Trophoblast cell (in vitro differentiated cells and primary cell): ENCODE data around the gene ANO6. TPM values are rescaled to one million over a fixed set of nuclear protein-coding genes. Genes with fewer than 3 reads are reported as not detected.
"Not testable (repeated sequence)": the region's sequence is repeated elsewhere in the genome, so short reads cannot be mapped to it uniquely, and the experiment has no call there.

ENCODE experiments used
- DNase-seq, 2 donors: peaks; one replicate each; pipeline ENCODE4 v3.0.0-alpha.2; 2016
- H2AFZ ChIP-seq: 2 replicates; pipeline ENCODE4 v1.6.1; 2013; ENCODE audit warnings: low read length, moderate library complexity, mild to moderate bottlenecking; ENCODE audit not compliant: insufficient read depth, poor library complexity
- H2AK5ac ChIP-seq: 2 replicates; pipeline ENCODE4 v1.6.1; 2013; ENCODE audit warnings: mild to moderate bottlenecking, low read length
- H2BK120ac ChIP-seq: 2 replicates; pipeline ENCODE4 v1.6.1; 2013; ENCODE audit warnings: low read length, mild to moderate bottlenecking, moderate library complexity; ENCODE audit not compliant: insufficient read depth, poor library complexity
- H2BK12ac ChIP-seq: 2 replicates; pipeline ENCODE4 v1.6.1; 2013; ENCODE audit warnings: mild to moderate bottlenecking, low read length, moderate library complexity
- H2BK5ac ChIP-seq: 2 replicates; pipeline ENCODE4 v1.6.1; 2013; ENCODE audit warnings: low read length, low read depth, moderate library complexity, mild to moderate bottlenecking; ENCODE audit not compliant: poor library complexity
- H3K14ac ChIP-seq: 2 replicates; pipeline ENCODE4 v1.6.1; 2013; ENCODE audit warnings: mild to moderate bottlenecking, low read length
- H3K18ac ChIP-seq: 2 replicates; pipeline ENCODE4 v1.6.1; 2013; ENCODE audit warnings: mild to moderate bottlenecking, low read length
- H3K23ac ChIP-seq: 2 replicates; pipeline ENCODE4 v1.6.1; 2013; ENCODE audit warnings: low read length
- H3K27ac ChIP-seq: 2 replicates; pipeline ENCODE4 v1.5.1; 2013; ENCODE audit warnings: low read depth, mild to moderate bottlenecking, inconsistent platforms, low read length, moderate library complexity
- H3K27me3 ChIP-seq: 2 replicates; pipeline ENCODE4 v1.6.1; 2013; ENCODE audit warnings: inconsistent platforms, mild to moderate bottlenecking, low read length, moderate library complexity; ENCODE audit not compliant: insufficient read depth
- H3K36me3 ChIP-seq, 2 experiments: 1 replicate in 1 of 2; 2 replicates in 1 of 2; pipeline ENCODE4 v1.6.1; 2013; ENCODE audit warnings: low read length in 2 of 2, mild to moderate bottlenecking in 2 of 2, moderate library complexity in 1 of 2; ENCODE audit not compliant: insufficient read depth in 2 of 2, control insufficient read depth in 1 of 2
- H3K4ac ChIP-seq: 2 replicates; pipeline ENCODE4 v1.6.1; 2013; ENCODE audit warnings: low read depth, mild to moderate bottlenecking, low read length, moderate library complexity
- H3K4me1 ChIP-seq, 2 experiments: 1 replicate in 1 of 2; 2 replicates in 1 of 2; pipeline ENCODE4 v1.6.1; 2013; ENCODE audit warnings: low read length in 2 of 2, mild to moderate bottlenecking in 2 of 2, moderate library complexity in 1 of 2; ENCODE audit not compliant: insufficient read depth in 2 of 2, control insufficient read depth in 1 of 2
- H3K4me2 ChIP-seq: 2 replicates; pipeline ENCODE4 v1.6.1; 2013; ENCODE audit warnings: inconsistent platforms, mild to moderate bottlenecking, low read length, moderate library complexity
- H3K4me3 ChIP-seq: 2 replicates; pipeline ENCODE4 v1.5.1; 2013; ENCODE audit warnings: mild to moderate bottlenecking, low read depth, low read length, inconsistent platforms
- H3K79me1 ChIP-seq: one replicate; pipeline ENCODE4 v1.6.1; 2013; ENCODE audit warnings: low read length
- H3K79me2 ChIP-seq: 2 replicates; pipeline ENCODE4 v1.6.1; 2013; ENCODE audit warnings: low read length, mild to moderate bottlenecking; ENCODE audit not compliant: control insufficient read depth, insufficient read depth, poor library complexity
- H3K9ac ChIP-seq: 2 replicates; pipeline ENCODE4 v1.6.1; 2013; ENCODE audit warnings: mild to moderate bottlenecking, low read length
- H3K9me3 ChIP-seq: 2 replicates; pipeline ENCODE4 v1.6.1; 2013; ENCODE audit warnings: low read depth, mild to moderate bottlenecking, control low read depth, inconsistent platforms, low read length; ENCODE audit not compliant: insufficient read depth
- H4K12ac ChIP-seq: 2 replicates; pipeline ENCODE4 v1.6.1; 2013; ENCODE audit warnings: low read depth, mild to moderate bottlenecking, low read length, moderate library complexity
- H4K8ac ChIP-seq: 2 replicates; pipeline ENCODE4 v1.6.1; 2013; ENCODE audit warnings: low read depth, mild to moderate bottlenecking, low read length, moderate library complexity
- H4K91ac ChIP-seq: one replicate; pipeline ENCODE4 v1.6.1; 2013; ENCODE audit warnings: low read depth, mild to moderate bottlenecking, low read length, moderate library complexity
- WGBS: extraction: QIAGEN DNeasy Blood & Tissue Kit; methylation state at CpG from one replicate; pipeline ENCODE4 v1.1.7; 2013; ENCODE audit warnings: missing lambda C conversion rate; ENCODE audit not compliant: insufficient read length, insufficient coverage; ENCODE audit errors: extremely low coverage; 5-methylcytosine and 5-hydroxymethylcytosine counted together
- polyA plus RNA-seq: library from polyadenylated mRNA; stranded (reverse); fragments of 200-250 nt; gene quantifications from 2 replicates; pipeline ENCODE4 v1.2.3, GENCODE V29; 2013

ANO6 gene
- polyA plus RNA-seq: 83.5 and 86.6 TPM in 2 replicates

GRCh38 chr12:45215419-45216229 lies at the start of gene ANO6:
Gene ANO6 (plus strand): TSS chr12:45216095. CDS start chr12:45216322, 227 bp downstream.
- peak within 1 kb of the TSS; percentile 99 for H3K27ac ChIP-seq
- peaks cover 20% of the 10 kb centered on the region for H3K79me1 ChIP-seq

GRCh38 chr12:45168976-45169375 lies 46.9 kb upstream of the ANO6 start:
- no peak overlapping the region for H3K4ac ChIP-seq
- no CpG with 5 or more reads among the region's 2 CpGs for WGBS

More at GRCh38 chr12:45215419-45216229, at the start of gene ANO6:
- H3K4me2 ChIP-seq: peak within 1 kb of the TSS; percentile 51
- peaks cover 0 to 2% of the 10 kb centered on the region in 2 experiments for H3K36me3 ChIP-seq
- peak within 1 kb of the TSS; percentile 91 for H3K14ac ChIP-seq
- peak within 1 kb of the TSS; percentile 51 for H2BK12ac ChIP-seq
- peak within 1 kb of the TSS; percentile 87 for H4K91ac ChIP-seq
- H2AK5ac ChIP-seq: peak within 1 kb of the TSS; percentile 26
- H4K8ac ChIP-seq: peak within 1 kb of the TSS; percentile 95
- no peaks in the 10 kb centered on the region for H3K9me3 ChIP-seq
- peak within 1 kb of the TSS; percentile 91 for H3K4me3 ChIP-seq
- H2BK120ac ChIP-seq: peak within 1 kb of the TSS; percentile 96
- H2AFZ ChIP-seq: peak within 1 kb of the TSS; percentile 81
- peak within 1 kb of the TSS; percentile 92 for H3K18ac ChIP-seq
- WGBS: no CpG with 5 or more reads among the region's 62 CpGs
- H3K4me1 ChIP-seq: peaks cover 0 to 8% of the 10 kb centered on the region in 2 experiments
- H3K4ac ChIP-seq: peak within 1 kb of the TSS; percentile 93
- H3K27me3 ChIP-seq: no peaks in the 10 kb centered on the region
- no peak within 1 kb of the TSS for H3K23ac ChIP-seq
- H4K12ac ChIP-seq: peak within 1 kb of the TSS; percentile 72
- H3K9ac ChIP-seq: peak within 1 kb of the TSS; percentile 97
- H2BK5ac ChIP-seq: peak within 1 kb of the TSS; percentile 85
- DNase-seq: peak; percentile 88 to 93
- H3K79me2 ChIP-seq: peaks cover 26% of the 10 kb centered on the region

GRCh38 chr12:45170456-45171042 lies 45.3 kb upstream of the ANO6 start:
- Histone ChIP-seq H4K8ac (no peak overlapping the region), H3K79me1 (no peaks in the 10 kb centered on the region), H3K79me2 (no peaks in the 10 kb centered on the region), H3K4me1 (no peaks in the 10 kb centered on the region), H2AK5ac (no peak overlapping the region), H2BK120ac (no peak overlapping the region), H3K4ac (no peak overlapping the region), H4K12ac (no peak overlapping the region), H2AFZ (no peak overlapping the region), H3K27ac (no peak overlapping the region), H3K14ac (no peak overlapping the region), H3K9ac (no peak overlapping the region), H3K27me3 (no peaks in the 10 kb centered on the region), H3K4me2 (no peak overlapping the region), H3K23ac (no peak overlapping the region), H3K18ac (no peak overlapping the region), H3K4me3 (no peak overlapping the region), H3K9me3 (no peaks in the 10 kb centered on the region), H3K36me3 (peaks cover 0 to 2% of the 10 kb centered on the region in 2 experiments), H2BK5ac (no peak overlapping the region), H2BK12ac (no peak overlapping the region), H4K91ac (no peak overlapping the region)
- WGBS: no CpG with 5 or more reads among the region's 3 CpGs
- DNase-seq: peak; percentile 61 to 88

More at GRCh38 chr12:45168976-45169375, 46.9 kb upstream of the ANO6 start:
- H2AK5ac ChIP-seq: no peak overlapping the region
- H2BK120ac ChIP-seq: no peak overlapping the region
- no peaks in the 10 kb centered on the region for H3K9me3 ChIP-seq
- H3K27ac ChIP-seq: no peak overlapping the region
- H3K27me3 ChIP-seq: no peaks in the 10 kb centered on the region
- H3K18ac ChIP-seq: no peak overlapping the region
- no peaks in the 10 kb centered on the region for H3K36me3 ChIP-seq
- H4K12ac ChIP-seq: no peak overlapping the region
- no peak for DNase-seq
- H4K8ac ChIP-seq: no peak overlapping the region
- no peaks in the 10 kb centered on the region for H3K79me1 ChIP-seq
- H2BK12ac ChIP-seq: no peak overlapping the region
- no peak overlapping the region for H2AFZ ChIP-seq
- no peaks in the 10 kb centered on the region for H3K4me1 ChIP-seq
- no peaks in the 10 kb centered on the region for H3K79me2 ChIP-seq
- H3K14ac ChIP-seq: no peak overlapping the region
- H4K91ac ChIP-seq: no peak overlapping the region
- no peak overlapping the region for H3K9ac ChIP-seq
- no peak overlapping the region for H3K23ac ChIP-seq
- no peak overlapping the region for H2BK5ac ChIP-seq
- no peak overlapping the region for H3K4me2 ChIP-seq
- H3K4me3 ChIP-seq: no peak overlapping the region

- H3K9ac ChIP-seq, H3K79me2 ChIP-seq, H2BK5ac ChIP-seq, H3K79me1 ChIP-seq, H3K9me3 ChIP-seq, H2AK5ac ChIP-seq, H4K8ac ChIP-seq, H3K18ac ChIP-seq, H4K12ac ChIP-seq, H3K4me3 ChIP-seq, H3K27me3 ChIP-seq, H3K27ac ChIP-seq, H3K14ac ChIP-seq, H3K4me2 ChIP-seq, H2BK12ac ChIP-seq, H3K4ac ChIP-seq, H3K4me1 ChIP-seq, H3K36me3 ChIP-seq, H2BK120ac ChIP-seq, H4K91ac ChIP-seq, H3K23ac ChIP-seq, H2AFZ ChIP-seq: not testable (repeated sequence)
- WGBS: no CpG with 5 or more reads among the region's 10 CpGs
- peak in 1 of 2 donors; percentile 48 for DNase-seq
Measured at GRCh38 chr12:45173293-45173692, 42.6 kb upstream of the ANO6 start.
